WERI-Rb-1 (cell line): ENCODE measurements around the gene DSCAM.

Source experiments
- DNase-seq: peaks from one replicate; pipeline ENCODE4 v3.0.0-alpha.2; 2020
- H3K27ac ChIP-seq: fragments of 250-450 bp; sonication (Bioruptor Pico); 2 replicates; pipeline ENCODE4 v1.5.1; 2020; ENCODE audit warnings: mild to moderate bottlenecking, moderate library complexity
- H3K27me3 ChIP-seq: fragments of 250-450 bp; sonication (Bioruptor Pico); 2 replicates; pipeline ENCODE4 v1.5.1; 2021; ENCODE audit warnings: mild to moderate bottlenecking, low read depth, moderate library complexity; ENCODE audit not compliant: insufficient read depth, severe bottlenecking
- H3K36me3 ChIP-seq: fragments of 250-450 bp; sonication (Bioruptor Pico); 2 replicates; pipeline ENCODE4 v1.5.1; 2020; ENCODE audit warnings: mild to moderate bottlenecking, moderate library complexity
- H3K4me3 ChIP-seq: 2 replicates; pipeline ENCODE4 v1.5.1; 2011; ENCODE audit warnings: low read depth, mild to moderate bottlenecking, control low read depth, low read length
- H3K9me3 ChIP-seq: fragments of 250-450 bp; sonication (Bioruptor Pico); 2 replicates; pipeline ENCODE4 v1.5.1; 2021; ENCODE audit warnings: mild to moderate bottlenecking, moderate library complexity; ENCODE audit not compliant: severe bottlenecking
- TF ChIP-seq, protein P1 (sequence below): IDR thresholded peaks from 2 replicates; pipeline ENCODE4 v1.5.1; 2011; ENCODE audit warnings: low read depth, mild to moderate bottlenecking, control low read depth, inconsistent platforms, low read length

The DSCAM gene

DNA sequence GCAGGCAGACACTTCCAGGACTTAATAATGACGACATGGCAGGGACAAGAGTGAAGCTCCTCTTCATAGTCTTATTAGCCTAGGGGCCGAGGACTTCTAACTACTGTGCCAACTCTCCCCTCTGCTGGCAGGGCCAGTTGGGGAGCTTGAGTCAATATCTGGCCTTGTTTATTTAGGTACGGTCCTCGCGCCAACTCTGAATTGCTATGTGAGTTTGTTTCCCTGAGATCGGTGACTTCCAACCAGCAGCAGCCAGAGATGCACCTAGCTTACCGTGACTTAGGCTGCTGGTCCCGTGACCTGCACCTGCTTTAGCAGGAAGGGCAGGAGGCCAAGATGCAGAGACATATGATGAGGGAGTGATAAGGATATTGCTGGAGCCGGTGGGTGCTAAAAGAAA, 528.6 kb downstream of the DSCAM start:
- Histone ChIP-seq H3K4me3 (no peak overlapping the region), H3K9me3 (no peaks in the 10 kb centered on the region), H3K36me3 (no peaks in the 10 kb centered on the region), H3K27me3 (no peaks in the 10 kb centered on the region), H3K27ac (no peak overlapping the region)
- TF ChIP-seq, protein P1, sequence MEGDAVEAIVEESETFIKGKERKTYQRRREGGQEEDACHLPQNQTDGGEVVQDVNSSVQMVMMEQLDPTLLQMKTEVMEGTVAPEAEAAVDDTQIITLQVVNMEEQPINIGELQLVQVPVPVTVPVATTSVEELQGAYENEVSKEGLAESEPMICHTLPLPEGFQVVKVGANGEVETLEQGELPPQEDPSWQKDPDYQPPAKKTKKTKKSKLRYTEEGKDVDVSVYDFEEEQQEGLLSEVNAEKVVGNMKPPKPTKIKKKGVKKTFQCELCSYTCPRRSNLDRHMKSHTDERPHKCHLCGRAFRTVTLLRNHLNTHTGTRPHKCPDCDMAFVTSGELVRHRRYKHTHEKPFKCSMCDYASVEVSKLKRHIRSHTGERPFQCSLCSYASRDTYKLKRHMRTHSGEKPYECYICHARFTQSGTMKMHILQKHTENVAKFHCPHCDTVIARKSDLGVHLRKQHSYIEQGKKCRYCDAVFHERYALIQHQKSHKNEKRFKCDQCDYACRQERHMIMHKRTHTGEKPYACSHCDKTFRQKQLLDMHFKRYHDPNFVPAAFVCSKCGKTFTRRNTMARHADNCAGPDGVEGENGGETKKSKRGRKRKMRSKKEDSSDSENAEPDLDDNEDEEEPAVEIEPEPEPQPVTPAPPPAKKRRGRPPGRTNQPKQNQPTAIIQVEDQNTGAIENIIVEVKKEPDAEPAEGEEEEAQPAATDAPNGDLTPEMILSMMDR = no peak
- DNase-seq = no peak

DNA sequence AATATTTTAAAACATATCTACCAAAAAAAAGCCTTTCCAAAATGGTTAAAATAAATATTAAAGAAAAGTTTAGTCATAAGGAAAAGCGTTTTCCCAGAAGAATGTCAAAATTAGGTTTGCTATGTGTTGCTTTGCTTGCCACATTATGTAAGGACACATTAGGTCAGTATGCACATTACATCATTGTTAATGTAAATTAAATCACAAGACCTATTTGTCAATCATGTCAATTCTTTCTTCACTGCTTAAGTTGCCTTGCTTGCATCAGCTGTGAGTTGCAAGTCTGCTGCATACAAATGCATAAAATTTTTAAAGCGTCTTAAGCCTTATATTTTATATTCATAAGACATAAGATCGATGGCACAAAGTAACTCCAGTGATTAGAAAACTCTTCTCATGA, 530.9 kb downstream of the DSCAM start:
- TF ChIP-seq, protein P1 = no peak
- H3K36me3 ChIP-seq = no peaks in the 10 kb centered on the region
- no peak overlapping the region for H3K27ac ChIP-seq
- no peaks in the 10 kb centered on the region for H3K27me3 ChIP-seq
- no peak for DNase-seq
- H3K9me3 ChIP-seq = no peaks in the 10 kb centered on the region
- H3K4me3 ChIP-seq = no peak overlapping the region

DNA sequence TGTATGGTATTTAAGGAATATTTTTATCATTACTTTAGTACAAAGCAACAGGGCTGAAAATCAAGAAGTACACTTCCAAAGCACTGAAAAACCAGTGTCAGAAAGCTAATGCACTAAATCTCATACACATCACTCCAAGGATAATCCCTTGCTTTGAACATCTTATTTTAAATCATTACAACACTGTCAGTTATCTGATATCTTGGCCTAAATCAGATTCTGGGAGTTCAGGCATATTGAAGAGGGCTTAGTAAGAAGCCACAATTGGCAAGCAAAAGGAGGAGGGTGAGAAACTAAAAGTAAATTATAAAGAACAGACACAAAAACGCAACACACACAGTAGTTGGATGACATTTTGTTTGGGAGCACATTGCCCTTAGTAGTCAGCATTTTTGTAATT, 531.3 kb downstream of the DSCAM start:
- TF ChIP-seq, protein P1 = no peak
- no peak overlapping the region for H3K4me3 ChIP-seq
- no peaks in the 10 kb centered on the region for H3K9me3 ChIP-seq
- H3K27me3 ChIP-seq = no peaks in the 10 kb centered on the region
- no peaks in the 10 kb centered on the region for H3K36me3 ChIP-seq
- no peak overlapping the region for H3K27ac ChIP-seq
- DNase-seq = no peak

DNA sequence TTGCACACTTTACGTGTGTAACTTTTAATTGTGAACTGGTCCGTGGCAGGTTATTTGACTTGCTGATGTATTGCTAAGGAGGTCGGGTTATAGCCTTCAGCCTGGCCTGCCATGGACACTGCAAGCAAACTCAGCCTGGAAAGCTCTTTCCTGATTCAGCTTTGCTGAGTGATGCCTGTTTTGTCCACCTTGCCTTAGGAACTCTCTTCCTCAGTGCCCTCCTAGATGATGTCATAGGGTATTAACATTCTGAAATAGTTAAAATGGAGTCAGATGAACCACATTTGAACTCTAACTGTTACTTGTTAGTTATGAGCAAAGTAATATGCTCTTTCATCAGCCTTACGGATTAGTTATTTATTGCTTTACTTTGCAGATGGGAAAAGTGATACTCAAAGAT, 533.7 kb downstream of the DSCAM start:
- no peaks in the 10 kb centered on the region for H3K27me3 ChIP-seq
- no peak overlapping the region for H3K4me3 ChIP-seq
- DNase-seq = no peak
- TF ChIP-seq, protein P1 = no peak
- no peaks in the 10 kb centered on the region for H3K36me3 ChIP-seq
- H3K27ac ChIP-seq = no peak overlapping the region
- H3K9me3 ChIP-seq = no peaks in the 10 kb centered on the region

DNA sequence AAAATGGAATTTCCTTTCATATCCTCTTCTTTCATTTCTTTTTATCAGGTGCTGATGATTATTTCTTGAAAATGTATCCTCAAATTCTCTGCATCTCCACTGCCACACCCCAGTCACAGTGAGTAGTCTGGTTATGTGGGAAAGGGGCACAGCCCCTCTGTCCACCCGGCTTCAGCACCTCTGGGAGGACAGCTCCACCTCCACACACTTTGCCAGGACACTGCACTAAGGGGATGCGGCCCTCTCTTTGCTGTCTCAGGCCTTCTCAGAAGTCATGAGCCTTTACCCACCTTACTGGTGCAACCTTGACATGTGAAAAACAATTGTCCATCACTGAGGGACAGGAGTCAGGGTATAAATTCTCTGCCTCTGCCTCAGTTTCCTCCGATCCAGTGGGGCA, 546.7 kb downstream of the DSCAM start:
- H3K4me3 ChIP-seq = no peak overlapping the region
- no peak overlapping the region for H3K27ac ChIP-seq
- H3K9me3 ChIP-seq = peaks cover 5% of the 10 kb centered on the region
- DNase-seq = no peak
- H3K27me3 ChIP-seq = no peaks in the 10 kb centered on the region
- no peaks in the 10 kb centered on the region for H3K36me3 ChIP-seq
- TF ChIP-seq, protein P1 = no peak

DNA sequence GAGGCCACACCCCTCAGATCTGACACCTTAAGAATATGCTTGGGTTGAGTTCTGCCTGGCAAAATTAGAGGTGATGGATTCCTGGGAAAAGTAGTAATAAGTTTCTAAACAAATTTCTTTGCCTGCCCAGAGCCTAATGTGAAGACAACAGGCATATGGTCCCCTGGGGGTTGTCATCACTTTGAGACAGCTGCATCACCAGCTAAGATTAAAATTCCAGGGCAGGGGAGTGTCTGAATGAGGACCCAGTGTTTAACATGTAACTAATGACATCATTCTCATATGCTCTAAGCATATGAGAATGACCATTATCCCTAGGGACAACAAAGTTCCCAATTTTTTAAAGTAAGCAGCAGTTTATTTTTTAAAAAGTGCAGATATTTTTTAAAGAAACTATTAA, 547.5 kb downstream of the DSCAM start:
- Histone ChIP-seq H3K27ac (no peak overlapping the region), H3K9me3 (peaks cover 5% of the 10 kb centered on the region), H3K4me3 (no peak overlapping the region), H3K27me3 (no peaks in the 10 kb centered on the region), H3K36me3 (no peaks in the 10 kb centered on the region)
- no peak for DNase-seq
- TF ChIP-seq, protein P1 = no peak
